Measurements from ENCODE around the gene SYCP2L. TPM values are rescaled to one million over a fixed set of nuclear protein-coding genes. Genes with fewer than 3 reads are reported as not detected.
"Not testable (repeated sequence)": the region's sequence is repeated elsewhere in the genome, so short reads cannot be mapped to it uniquely, and the experiment has no call there.

Gene SYCP2L
- polyA plus RNA-seq, 1 donor from 2014 or later = 9.4 TPM

- no peak overlapping the region for H3K4me3 ChIP-seq (ENCODE audit: low read length)
- no peaks in the 10 kb centered on the region for H3K9me3 ChIP-seq (ENCODE audit: low read length)
- no peaks in the 10 kb centered on the region for H3F3A ChIP-seq (ENCODE audit: insufficient read depth, low read length, poor library complexity, severe bottlenecking)
- H3K9ac ChIP-seq (ENCODE audit: low read length) = no peak overlapping the region
- H3K4me2 ChIP-seq (ENCODE audit: low read length) = no peak overlapping the region
- no peaks in the 10 kb centered on the region for H3K36me3 ChIP-seq (ENCODE audit: insufficient read depth, low read length)
- H3K27me3 ChIP-seq (ENCODE audit: insufficient read depth, low read depth, low read length) = peaks cover 86% of the 10 kb centered on the region
- TF ChIP-seq MXI1 (conservative IDR thresholded peaks at IDR 0.05; ENCODE audit: poor library complexity, severe bottlenecking) = no peak
- TF ChIP-seq TAF1 (IDR thresholded peaks at IDR 0.05; ENCODE audit: low read depth) = no peak
- TF ChIP-seq EP300 (conservative IDR thresholded peaks at IDR 0.05; ENCODE audit: poor library complexity, severe bottlenecking) = no peak
- no peak for TF ChIP-seq RAD21 (conservative IDR thresholded peaks at IDR 0.05)
- no peak for TF ChIP-seq POLR2AphosphoS5 (IDR thresholded peaks at IDR 0.05)
- no peak for TF ChIP-seq REST (IDR thresholded peaks at IDR 0.05; ENCODE audit: borderline replicate concordance)
- TF ChIP-seq EZH2 (IDR thresholded peaks at IDR 0.05; ENCODE audit: borderline replicate concordance, insufficient read depth, low read length, poor library complexity, severe bottlenecking) = no peak
- H3K9me2 ChIP-seq (ENCODE audit: insufficient read depth, low read length) = no peaks in the 10 kb centered on the region
- H3K27ac ChIP-seq (ENCODE audit: low read length) = no peak overlapping the region
- H4K20me1 ChIP-seq (ENCODE audit: insufficient read depth) = no peaks in the 10 kb centered on the region
- no peak overlapping the region for H2AFZ ChIP-seq (ENCODE audit: low read depth, low read length)
- H3K79me2 ChIP-seq (replicated peaks; ENCODE audit: insufficient read depth, low read length) = no peaks in the 10 kb centered on the region
Observed at GRCh38 chr6:10883312-10884244, 3.3 kb upstream of the SYCP2L start.

- H3K79me2 ChIP-seq (replicated peaks; ENCODE audit: insufficient read depth, low read length) = no peaks in the 10 kb centered on the region
- no peak overlapping the region for H3K4me2 ChIP-seq (ENCODE audit: low read length)
- H3K9ac ChIP-seq (ENCODE audit: low read length) = no peak overlapping the region
- no peaks in the 10 kb centered on the region for H3K9me2 ChIP-seq (ENCODE audit: insufficient read depth, low read length)
- H3K27me3 ChIP-seq (ENCODE audit: insufficient read depth, low read depth, low read length) = peaks cover 86% of the 10 kb centered on the region
- no peak for TF ChIP-seq REST (IDR thresholded peaks at IDR 0.05; ENCODE audit: borderline replicate concordance)
- TF ChIP-seq EZH2 (IDR thresholded peaks at IDR 0.05; ENCODE audit: borderline replicate concordance, insufficient read depth, low read length, poor library complexity, severe bottlenecking) = peak; percentile 39
- TF ChIP-seq TAF1 (IDR thresholded peaks at IDR 0.05; ENCODE audit: low read depth) = no peak
- TF ChIP-seq SMC3 (conservative IDR thresholded peaks at IDR 0.05; ENCODE audit: poor library complexity) = no peak
- TF ChIP-seq MXI1 (conservative IDR thresholded peaks at IDR 0.05; ENCODE audit: poor library complexity, severe bottlenecking) = no peak
- TF ChIP-seq POLR2AphosphoS5 (IDR thresholded peaks at IDR 0.05) = no peak
- no peak for TF ChIP-seq CTCF (IDR thresholded peaks at IDR 0.05; ENCODE audit: poor library complexity, severe bottlenecking)
- TF ChIP-seq EP300 (conservative IDR thresholded peaks at IDR 0.05; ENCODE audit: poor library complexity, severe bottlenecking) = no peak
- no peak overlapping the region for H2AFZ ChIP-seq (ENCODE audit: low read depth, low read length)
- H3K9me3 ChIP-seq (ENCODE audit: low read length) = no peaks in the 10 kb centered on the region
- no peaks in the 10 kb centered on the region for H3K36me3 ChIP-seq (ENCODE audit: insufficient read depth, low read length)
- no peak overlapping the region for H3K27ac ChIP-seq (ENCODE audit: low read length)
- H3K4me3 ChIP-seq (ENCODE audit: low read length) = no peak overlapping the region
- H3F3A ChIP-seq (ENCODE audit: insufficient read depth, low read length, poor library complexity, severe bottlenecking) = no peaks in the 10 kb centered on the region
- no peaks in the 10 kb centered on the region for H4K20me1 ChIP-seq (ENCODE audit: insufficient read depth)
Observed at GRCh38 chr6:10884245-10884972, 2.4 kb upstream of the SYCP2L start.

GRCh38 chr6:10886365-10886690, 524 bp upstream of the SYCP2L start:
- Histone ChIP-seq H3K27me3 (ENCODE audit: insufficient read depth, low read depth, low read length) (peaks cover 67% of the 10 kb centered on the region), H3K4me3 (ENCODE audit: low read length) (peak overlapping the region; percentile 60)
- H3K27ac ChIP-seq (ENCODE audit: low read length); H3K9ac ChIP-seq (ENCODE audit: low read length); H3F3A ChIP-seq (ENCODE audit: insufficient read depth, low read length, poor library complexity, severe bottlenecking); H3K4me2 ChIP-seq (ENCODE audit: low read length); H3K9me2 ChIP-seq (ENCODE audit: insufficient read depth, low read length); H3K36me3 ChIP-seq (ENCODE audit: insufficient read depth, low read length); H3K79me2 ChIP-seq (replicated peaks; ENCODE audit: insufficient read depth, low read length); H3K9me3 ChIP-seq (ENCODE audit: low read length); H2AFZ ChIP-seq (ENCODE audit: low read depth, low read length); H4K20me1 ChIP-seq (ENCODE audit: insufficient read depth): not testable (repeated sequence)
